Activated CD4-positive, CD25-positive, alpha-beta regulatory T cell (primary cell): ENCODE data around the gene FNDC3B.

ENCODE experiments used
- DNase-seq, 4 experiments: peaks; one replicate each; lab custom pipeline; 2025; lab: John Stamatoyannopoulos, UW

FNDC3B gene

DNA sequence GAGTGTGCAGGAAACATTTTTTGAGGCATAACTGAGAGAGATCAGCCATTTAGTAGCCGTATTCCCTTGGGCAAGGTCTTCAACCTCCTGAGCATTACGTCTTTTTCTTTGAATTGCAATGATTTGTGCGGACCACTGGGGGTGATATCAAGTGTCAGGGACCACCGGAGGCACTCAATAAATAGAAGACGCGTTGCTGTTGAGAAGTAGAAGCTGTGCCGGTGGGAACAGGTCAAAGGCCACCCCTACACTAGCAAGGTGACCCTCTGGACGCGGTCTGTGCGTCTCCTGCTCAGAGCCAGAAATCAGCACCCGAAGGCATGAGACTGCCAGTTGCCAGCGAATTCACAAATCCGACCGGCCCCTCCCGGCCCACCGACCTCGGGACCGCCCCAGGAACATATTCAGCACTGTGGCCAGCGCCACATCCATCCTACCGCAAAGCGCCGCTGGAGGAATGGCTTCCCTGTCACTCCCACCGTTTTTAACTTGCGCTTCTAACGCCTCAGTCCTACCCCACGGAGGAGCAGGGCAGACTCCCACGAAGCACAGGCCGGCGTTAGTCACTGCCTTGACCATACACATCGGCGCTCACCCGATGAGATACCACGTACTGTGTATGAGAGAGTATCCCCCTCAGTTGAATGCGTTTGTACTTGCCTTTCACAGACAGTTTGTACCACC is 410.2 kb downstream of the FNDC3B start:
- DNase-seq = no peak
